ENCODE data around the gene CEL.
"Not testable (repeated sequence)": the region's sequence is repeated elsewhere in the genome, so short reads cannot be mapped to it uniquely, and the experiment has no call there.

CEL gene

GRCh38 chr9:133061764-133062145 is at the start of gene CEL:
CEL (plus strand) TSS chr9:133061981; CDS start chr9:133062003, 22 bp downstream.
- not testable (repeated sequence) for DNase-seq (ENCODE audit: low read depth in 2 of 2)

GRCh38 chr9:133014696-133015095 is 47.1 kb upstream of the CEL start:
- no peak for DNase-seq (ENCODE audit: low read depth in 2 of 2)

DNA sequence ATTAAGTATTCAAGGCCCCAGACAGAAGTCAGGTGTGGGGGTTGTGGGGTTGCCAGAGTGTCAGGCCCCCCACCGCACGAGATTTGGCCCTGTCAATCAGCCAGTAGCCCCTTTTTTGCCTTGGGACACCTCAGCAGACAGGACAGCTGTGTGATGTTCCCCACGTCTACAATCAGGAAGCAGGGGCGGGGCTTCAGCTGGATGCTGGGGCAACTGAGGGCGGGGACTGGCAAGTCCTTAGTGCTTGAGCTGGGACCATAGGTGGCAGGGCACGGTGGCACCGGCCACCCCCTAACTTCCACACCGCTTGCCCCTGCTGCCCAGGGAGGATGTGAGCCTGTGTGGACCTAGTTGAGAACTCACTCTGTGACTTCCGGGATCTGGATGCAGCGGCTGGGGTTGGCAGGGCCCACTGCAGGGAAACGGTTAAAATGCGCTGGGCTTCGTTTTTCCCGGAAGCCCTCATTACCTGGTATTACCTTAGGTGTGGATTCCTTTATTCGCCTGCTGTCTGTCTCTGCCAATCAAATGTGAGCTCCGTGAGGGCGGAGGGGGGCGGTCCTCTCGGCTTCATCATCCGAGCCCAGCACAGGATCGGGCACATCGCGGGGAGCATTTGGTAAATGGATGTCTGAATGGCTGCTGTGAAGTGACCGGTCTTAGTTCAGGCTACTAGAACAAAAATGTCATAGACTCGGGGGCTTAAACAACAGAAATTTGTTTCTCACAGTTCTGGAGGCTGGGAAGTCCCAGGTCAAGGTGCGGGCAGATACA is 38.5 kb upstream of the CEL start:
- DNase-seq (ENCODE audit: low read depth in 2 of 2), result no peak

DNA sequence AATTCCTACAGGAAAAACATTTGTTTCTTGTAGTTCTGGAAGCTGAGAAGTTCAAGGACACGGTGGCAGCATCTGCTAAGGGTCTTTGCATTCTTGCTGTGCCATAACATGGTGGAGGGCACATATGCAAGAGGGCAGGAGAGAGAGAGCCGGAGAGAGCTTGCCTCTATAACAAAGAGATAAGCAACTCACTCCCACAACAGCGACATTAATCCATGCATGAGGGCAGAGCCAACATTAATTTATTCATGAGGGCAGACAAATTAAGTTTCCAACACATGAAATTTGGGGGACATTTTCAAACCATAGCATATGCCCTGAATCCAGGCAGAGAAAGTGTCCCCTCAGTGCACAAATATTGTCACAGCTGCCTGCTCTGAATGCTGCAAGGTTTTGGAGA is 35.4 kb upstream of the CEL start:
- DNase-seq (ENCODE audit: low read depth in 2 of 2), result no peak

GRCh38 chr9:133027134-133027533 is 34.6 kb upstream of the CEL start:
- DNase-seq (ENCODE audit: low read depth in 2 of 2), result no peak

DNA sequence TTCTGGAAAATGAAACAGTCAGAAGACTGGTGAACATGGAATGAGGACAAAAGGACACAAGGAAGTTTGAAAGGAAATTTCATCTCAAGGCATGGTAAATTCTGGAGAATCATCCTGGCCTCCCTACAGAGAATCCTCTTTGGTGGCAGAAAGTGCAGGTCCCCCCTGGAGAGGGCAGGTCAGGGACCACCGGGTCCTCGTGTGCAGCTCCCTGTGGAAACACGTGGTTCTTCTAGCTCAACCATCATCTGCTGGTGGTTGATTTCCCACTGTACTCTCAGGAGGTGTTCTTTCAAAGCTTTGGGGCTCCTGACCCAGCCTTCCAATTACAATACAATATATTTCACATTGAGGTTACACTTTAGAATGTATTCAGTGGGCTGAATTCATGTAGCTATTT is 33.6 kb upstream of the CEL start:
- DNase-seq (ENCODE audit: low read depth in 2 of 2), result no peak

GRCh38 chr9:133029994-133030316 is 31.8 kb upstream of the CEL start:
- DNase-seq (ENCODE audit: low read depth in 2 of 2), result no peak

GRCh38 chr9:133030317-133031129 is 31.3 kb upstream of the CEL start, which contains the start of gene GTF3C5:
GTF3C5 (plus strand) TSS chr9:133030997; CDS start chr9:133031012, 15 bp downstream.
- peak; percentile 81 to 87 for DNase-seq (ENCODE audit: low read depth in 2 of 2)

DNA sequence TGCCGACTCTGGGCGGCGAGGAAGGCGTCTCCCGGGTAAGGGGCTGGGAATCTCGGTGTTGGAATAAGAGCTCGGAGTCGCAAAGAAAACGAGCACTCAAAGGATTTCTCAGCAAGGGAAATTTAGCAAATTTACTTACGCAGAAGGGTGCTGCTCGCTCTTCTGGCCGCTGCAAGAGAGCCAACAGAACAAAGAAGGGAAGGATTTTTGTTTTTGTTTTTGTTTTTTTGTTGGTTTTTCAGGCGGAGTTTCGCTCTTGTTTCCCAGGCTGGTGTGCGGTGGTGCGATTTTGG is 30.7 kb upstream of the CEL start:
- DNase-seq (ENCODE audit: low read depth in 2 of 2), result no peak

DNA sequence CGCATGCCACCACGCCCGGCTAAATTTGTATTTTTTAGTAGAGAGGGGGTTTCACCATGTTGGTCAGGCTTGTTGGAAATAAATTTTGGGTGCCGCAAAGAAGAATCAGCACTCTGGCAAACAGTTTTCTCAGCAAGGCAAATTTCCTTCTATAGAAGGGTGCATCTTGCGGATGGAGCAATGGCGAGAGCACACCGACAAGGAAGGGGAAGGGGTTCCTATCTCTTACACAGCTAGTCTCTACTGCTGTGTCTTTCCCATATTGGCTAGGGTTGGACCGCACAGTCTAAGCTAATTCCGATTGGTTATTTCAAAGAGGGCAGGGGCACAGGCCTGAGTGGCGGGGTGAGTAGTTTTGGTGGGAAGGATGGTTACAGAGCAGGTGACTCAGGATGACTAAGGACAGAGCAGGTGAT is 30.3 kb upstream of the CEL start:
- no peak for DNase-seq (ENCODE audit: low read depth in 2 of 2)

DNA sequence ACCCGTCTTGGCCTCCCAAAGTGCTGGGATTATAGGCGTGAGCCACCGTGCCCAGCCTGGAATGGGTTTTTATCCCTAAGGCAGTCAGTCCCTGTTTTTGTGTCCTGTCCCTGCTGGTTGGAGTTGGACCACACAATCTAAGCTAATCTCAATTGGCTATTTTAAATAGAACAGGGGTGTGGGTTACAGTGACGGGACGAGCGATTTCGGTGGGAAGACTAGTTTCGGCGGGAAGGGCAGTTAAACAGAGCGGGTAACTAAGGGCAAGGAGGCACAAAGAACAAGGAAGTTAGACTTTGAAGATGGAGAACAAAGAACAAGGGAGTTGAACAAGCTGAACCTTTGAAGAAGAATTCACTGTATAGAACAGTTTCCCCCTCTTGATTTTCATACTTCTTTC is 29.6 kb upstream of the CEL start:
- no peak for DNase-seq (ENCODE audit: low read depth in 2 of 2)

GRCh38 chr9:133035669-133036068 is 26.1 kb upstream of the CEL start:
- no peak for DNase-seq (ENCODE audit: low read depth in 2 of 2)

DNA sequence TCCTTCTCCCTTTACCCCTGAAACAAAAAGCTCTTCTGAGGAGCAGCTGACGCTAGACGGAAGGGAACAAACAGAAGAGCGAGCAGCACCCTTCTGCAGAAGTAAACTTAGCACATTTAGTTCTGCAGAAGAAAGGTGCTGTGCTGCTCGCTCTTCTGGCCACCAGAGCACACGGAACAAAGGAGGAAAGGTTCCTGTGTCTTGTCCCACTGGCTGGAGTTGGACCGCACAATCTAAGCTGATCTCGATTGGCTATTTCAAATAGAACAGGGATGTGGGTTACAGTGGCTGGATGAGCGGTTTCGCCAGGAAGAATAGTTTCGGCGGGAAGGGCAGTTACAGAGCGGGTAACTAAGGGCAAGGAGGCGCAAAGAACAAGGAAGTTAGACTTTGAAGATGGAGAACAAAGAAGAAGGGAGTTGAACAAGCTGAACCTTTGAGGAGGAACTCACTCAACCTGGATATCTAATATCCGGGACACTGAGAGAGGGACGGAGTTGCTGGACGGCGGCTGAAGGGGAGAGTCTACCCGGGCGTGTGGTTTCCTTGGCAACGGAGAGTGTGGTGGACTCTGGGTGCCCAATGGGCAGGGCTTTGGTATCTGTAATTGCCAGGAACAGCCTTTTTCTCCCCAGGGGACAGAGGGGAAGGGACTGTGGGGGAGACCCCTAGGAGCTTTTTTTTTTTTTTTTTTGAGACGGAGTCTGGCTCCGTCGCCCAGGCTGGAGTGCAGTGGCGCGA is 23.8 kb upstream of the CEL start:
- no peak for DNase-seq (ENCODE audit: low read depth in 2 of 2)

- not testable (repeated sequence) for DNase-seq (ENCODE audit: low read depth in 2 of 2)
Measured at GRCh38 chr9:133040892-133041479, 20.8 kb upstream of the CEL start.

GRCh38 chr9:133041958-133042357 is 19.8 kb upstream of the CEL start:
- no peak for DNase-seq (ENCODE audit: low read depth in 2 of 2)

GRCh38 chr9:133042676-133043075 is 19.1 kb upstream of the CEL start:
- no peak for DNase-seq (ENCODE audit: low read depth in 2 of 2)

DNA sequence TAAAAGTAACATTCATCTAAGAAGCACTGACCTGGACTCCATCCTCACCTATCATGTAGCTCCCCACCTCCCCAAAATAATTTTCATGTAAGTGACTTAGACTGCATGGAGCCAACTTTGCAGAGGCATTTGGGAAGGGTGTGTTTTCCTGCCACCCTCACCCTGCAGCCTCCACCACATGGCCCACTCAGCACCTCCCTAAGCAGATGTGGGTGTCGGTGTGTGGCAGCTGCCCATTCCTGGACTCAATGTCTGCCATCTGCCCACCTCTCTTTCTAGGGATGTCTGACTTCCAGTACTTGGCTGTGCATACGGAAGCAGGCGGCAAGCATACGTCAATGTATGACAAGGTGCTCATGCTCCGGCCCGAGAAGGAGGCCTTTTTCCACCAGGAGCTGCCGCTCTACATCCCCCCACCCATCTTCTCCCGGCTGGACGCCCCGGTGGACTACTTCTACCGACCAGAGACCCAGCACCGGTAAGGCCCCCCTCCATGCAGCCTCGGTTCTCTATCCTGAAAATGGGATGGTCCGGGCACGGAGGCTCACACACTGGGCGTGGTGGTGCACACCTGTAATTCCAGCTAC is 18.2 kb upstream of the CEL start:
- DNase-seq (ENCODE audit: low read depth in 2 of 2), result no peak

DNA sequence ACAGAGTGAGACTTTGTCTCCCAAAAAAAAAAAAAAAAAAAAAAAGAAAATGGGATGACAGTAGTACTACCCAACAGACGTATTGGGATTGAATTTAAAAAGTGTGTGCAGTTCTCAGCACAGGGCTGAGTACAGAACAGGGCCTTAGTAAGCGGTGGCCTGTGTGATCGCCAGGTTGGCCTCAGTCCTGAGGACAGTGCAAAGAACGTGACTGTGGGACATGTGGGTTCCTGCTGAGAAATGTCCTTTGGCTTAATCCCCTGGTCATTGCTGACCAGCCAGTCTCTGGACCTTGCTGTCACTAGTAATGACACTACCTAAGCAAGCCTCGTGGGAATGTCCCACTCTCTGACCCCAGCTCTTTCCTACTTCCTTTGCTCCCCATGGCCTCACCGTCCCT is 17.7 kb upstream of the CEL start:
- no peak for DNase-seq (ENCODE audit: low read depth in 2 of 2)

GRCh38 chr9:133044661-133045060 is 17.1 kb upstream of the CEL start:
- DNase-seq (ENCODE audit: low read depth in 2 of 2), result no peak

GRCh38 chr9:133045132-133045531 is 16.6 kb upstream of the CEL start:
- DNase-seq (ENCODE audit: low read depth in 2 of 2), result no peak

DNA sequence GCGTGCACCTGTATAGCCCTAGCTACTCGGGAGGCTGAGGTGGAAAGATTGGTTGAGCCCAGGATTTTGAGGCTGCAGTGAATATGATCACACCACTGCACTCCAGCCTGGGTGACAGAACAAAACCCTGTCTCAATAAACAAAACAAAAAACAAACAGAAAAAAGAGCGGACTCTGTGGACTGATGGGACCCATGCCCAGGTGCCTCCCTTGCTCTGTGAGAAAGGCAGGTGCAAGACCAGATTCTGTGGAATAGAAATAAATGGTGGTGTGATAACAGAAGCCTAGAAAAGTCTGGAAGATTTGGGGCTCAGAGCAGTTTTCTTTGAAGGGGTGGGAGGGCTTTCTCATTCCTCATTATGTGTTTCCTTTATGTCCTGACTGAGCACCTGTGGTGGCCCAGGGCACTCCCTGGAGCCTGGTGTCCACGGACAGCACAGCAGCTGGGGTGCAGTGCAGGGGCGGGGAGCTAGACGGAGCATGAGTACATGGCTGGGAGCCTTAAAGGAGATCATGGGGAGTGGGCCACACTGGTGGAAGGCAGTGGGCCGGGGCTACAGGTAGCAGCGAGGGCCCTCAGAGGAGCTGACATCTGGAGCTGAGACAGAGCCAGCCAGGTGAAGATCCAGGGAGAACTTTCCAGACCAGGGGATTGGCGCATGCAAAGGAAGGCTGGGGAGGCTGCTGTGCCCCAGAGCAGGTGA is 15.4 kb upstream of the CEL start:
- no peak for DNase-seq (ENCODE audit: low read depth in 2 of 2)
